Activated naive CD8-positive, alpha-beta T cell treated with anti-CD3 and anti-CD28 coated beads for 36 hours (primary cell): Measurements from ENCODE around the gene NFATC3. TPM values are rescaled to one million over a fixed set of nuclear protein-coding genes. Genes with fewer than 3 reads are reported as not detected.

Source experiments
- DNase-seq: peaks from one replicate; pipeline ENCODE4 v3.0.0; 2021
- H3K27ac Mint-ChIP-seq: one replicate; pipeline ENCODE4 v1.8.0; 2022; ENCODE audit warnings: mild to moderate bottlenecking, moderate library complexity, mixed read lengths
- H3K27me3 Mint-ChIP-seq: one replicate; pipeline ENCODE4 v1.8.0; 2022; ENCODE audit warnings: mild to moderate bottlenecking, mixed read lengths
- H3K36me3 Mint-ChIP-seq: one replicate; pipeline ENCODE4 v1.8.0; 2021; ENCODE audit warnings: mild to moderate bottlenecking, mixed read lengths
- H3K4me1 Mint-ChIP-seq: one replicate; pipeline ENCODE4 v1.8.0; 2021; ENCODE audit warnings: mixed read lengths
- H3K4me3 Mint-ChIP-seq: one replicate; pipeline ENCODE4 v1.8.0; 2022; ENCODE audit warnings: mild to moderate bottlenecking, moderate library complexity, mixed read lengths
- H3K9me3 Mint-ChIP-seq: one replicate; pipeline ENCODE4 v1.8.0; 2022; ENCODE audit warnings: mixed read lengths
- total RNA-seq, 2 experiments: library from RNA; stranded (reverse); gene quantifications; one replicate each; pipeline ENCODE4 v1.2.3, GENCODE V29; 2021

The NFATC3 gene
- total RNA-seq, 2 experiments from 2014 or later = 76.3 to 79.2 TPM

DNA sequence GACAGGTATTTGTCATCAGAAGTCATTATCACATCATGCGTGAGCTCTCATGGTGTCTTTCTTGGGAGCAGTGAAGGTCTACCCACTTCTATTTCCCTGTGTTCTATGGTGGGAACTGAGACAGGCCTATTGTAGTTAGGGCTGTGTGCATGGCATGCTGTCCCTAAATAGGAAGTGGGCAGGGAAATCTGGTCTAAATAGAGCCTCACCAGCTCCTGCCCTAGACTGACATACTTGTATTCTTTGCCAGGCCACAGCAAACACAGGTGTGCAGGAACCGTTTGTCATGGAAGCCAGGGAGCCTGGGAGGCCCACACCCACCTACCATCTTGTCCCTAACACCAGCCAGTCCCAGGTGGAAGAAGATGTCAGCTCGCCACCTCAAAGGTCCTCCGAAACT lies 189.3 kb downstream of the NFATC3 start:
- Mint-ChIP-seq H3K9me3 (no peaks in the 10 kb centered on the region), H3K27me3 (no peaks in the 10 kb centered on the region), H3K4me1 (peaks cover 73% of the 10 kb centered on the region), H3K27ac (peak overlapping the region; percentile 93), H3K4me3 (no peak overlapping the region), H3K36me3 (peaks cover 57% of the 10 kb centered on the region)
- DNase-seq = no peak

DNA sequence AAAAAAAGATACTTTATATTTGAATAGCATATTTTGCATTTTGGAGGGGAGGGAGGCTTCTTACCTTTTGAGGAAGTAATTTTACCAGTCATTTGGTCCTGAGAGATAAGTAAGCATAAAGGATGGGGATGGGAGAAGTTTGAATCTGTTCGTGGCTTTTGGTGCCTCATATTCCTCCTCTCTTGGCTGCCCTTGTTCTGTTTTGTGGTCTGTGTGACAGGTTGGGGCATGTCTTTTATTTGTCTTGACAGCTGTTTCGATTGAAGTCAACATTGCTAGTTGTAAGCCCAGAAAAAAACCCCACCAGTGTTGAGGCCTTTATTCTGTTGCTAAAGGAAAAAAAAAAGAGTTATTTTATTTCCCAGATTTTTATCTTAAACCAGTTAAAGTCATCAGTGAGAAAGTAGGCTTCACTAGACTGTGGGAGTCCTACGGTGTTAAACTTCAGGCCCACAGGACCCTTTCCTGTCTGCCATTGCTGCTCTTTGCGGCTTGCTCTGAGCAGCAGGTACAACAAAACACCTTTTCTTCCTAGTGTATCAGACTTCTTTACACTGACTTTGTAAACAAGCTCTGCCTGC lies 190.5 kb downstream of the NFATC3 start:
- no peaks in the 10 kb centered on the region for H3K27me3 Mint-ChIP-seq
- peaks cover 53% of the 10 kb centered on the region for H3K36me3 Mint-ChIP-seq
- no peaks in the 10 kb centered on the region for H3K9me3 Mint-ChIP-seq
- H3K4me3 Mint-ChIP-seq = peak overlapping the region; percentile 41
- H3K27ac Mint-ChIP-seq = peak overlapping the region; percentile 93
- no peak for DNase-seq
- H3K4me1 Mint-ChIP-seq = peaks cover 67% of the 10 kb centered on the region

GRCh38 chr16:68276223-68276622 lies 191.1 kb downstream of the NFATC3 start:
- Mint-ChIP-seq H3K36me3 (peaks cover 53% of the 10 kb centered on the region), H3K4me1 (peaks cover 68% of the 10 kb centered on the region), H3K9me3 (no peaks in the 10 kb centered on the region), H3K4me3 (no peak overlapping the region), H3K27ac (peak overlapping the region; percentile 93), H3K27me3 (no peaks in the 10 kb centered on the region)
- DNase-seq = no peak

Other genes starting within 250 kb of the NFATC3 start
- gene THAP11, start 243.1 kb upstream of the NFATC3 start, total RNA-seq = 10 to 100 TPM; 45.9 to 47.5 TPM
- 100 to 1,000 TPM; 174 to 181 TPM for gene NUTF2, start 238.4 kb upstream of the NFATC3 start, total RNA-seq
- 10 to 100 TPM; 42.2 to 42.4 TPM for gene CENPT, start 237.7 kb upstream of the NFATC3 start, total RNA-seq
- 100 to 1,000 TPM in 1 of 2 experiments, 10 to 100 TPM in 1; 99.6 to 102 TPM for gene EDC4, start 212.3 kb upstream of the NFATC3 start, total RNA-seq
- gene NRN1L, start 200.5 kb upstream of the NFATC3 start, total RNA-seq = not detected
- gene PSKH1, start 192.1 kb upstream of the NFATC3 start, total RNA-seq = 10 to 100 TPM in 1 of 2 experiments, 1 to 10 TPM in 1; 9.9 to 10.6 TPM
- 1 to 10 TPM; 6.2 to 6.8 TPM for gene CTRL, start 153.5 kb upstream of the NFATC3 start, total RNA-seq
- gene PSMB10, start 148.5 kb upstream of the NFATC3 start, total RNA-seq = 100 to 1,000 TPM; 220 to 235 TPM
- gene LCAT, start 141.2 kb upstream of the NFATC3 start, total RNA-seq = 10 to 100 TPM; 11.3 to 11.4 TPM
- 10 to 100 TPM; 27.4 to 29.5 TPM for gene SLC12A4, start 116.7 kb upstream of the NFATC3 start, total RNA-seq
- gene DPEP3, start 104.9 kb upstream of the NFATC3 start, total RNA-seq = under 1 TPM; 0.29 to 0.42 TPM
- gene DPEP2, start 85.9 kb upstream of the NFATC3 start, total RNA-seq = 1 to 10 TPM; 1.8 to 2.7 TPM
- gene DPEP2NB, start 69.5 kb upstream of the NFATC3 start, total RNA-seq = not detected
- 10 to 100 TPM; 32.0 to 32.3 TPM for gene DDX28, start 62.1 kb upstream of the NFATC3 start, total RNA-seq
- gene DUS2, start 62.1 kb upstream of the NFATC3 start, total RNA-seq = 10 to 100 TPM; 34.6 to 39.1 TPM
- 1 to 10 TPM in 1 of 2 experiments, under 1 TPM in 1; 0.92 to 1.2 TPM for gene ESRP2, start 150.8 kb downstream of the NFATC3 start, total RNA-seq
- gene PLA2G15, start 160.0 kb downstream of the NFATC3 start, total RNA-seq = 1 to 10 TPM; 7.9 to 8.0 TPM
- gene SLC7A6, start 179.2 kb downstream of the NFATC3 start, total RNA-seq = 10 to 100 TPM; 65.9 to 69.9 TPM
- gene SLC7A6OS, start 225.6 kb downstream of the NFATC3 start, total RNA-seq = 10 to 100 TPM; 23.0 to 23.3 TPM
- 10 to 100 TPM; 68.9 to 72.0 TPM for gene PRMT7, start 225.6 kb downstream of the NFATC3 start, total RNA-seq